Sigmoid colon (tissue), 7 donors: ENCODE results near the gene PMS2. TPM values are rescaled to one million over a fixed set of nuclear protein-coding genes. Genes with fewer than 3 reads are reported as not detected.

Source experiments
- DNase-seq: peaks from one replicate; pipeline ENCODE4 v3.0.0-alpha.2; 2019
- H3K27ac ChIP-seq, 4 donors: fragments of 200-600 bp; sonication (generic); one replicate each; pipeline ENCODE4 v1.5.1; 2016 to 2019; ENCODE audit warnings: mild to moderate bottlenecking in 1 of 4
- H3K27me3 ChIP-seq, 3 donors: fragments of 200-600 bp; sonication (generic); one replicate each; pipeline ENCODE4 v1.5.1; 2019; ENCODE audit warnings: mild to moderate bottlenecking in 1 of 3
- H3K36me3 ChIP-seq, 4 donors: fragments of 200-600 bp; sonication (generic); one replicate each; pipeline ENCODE4 v1.5.1; 2016 to 2019
- H3K4me1 ChIP-seq, 4 donors: fragments of 200-600 bp; sonication (generic); one replicate each; pipeline ENCODE4 v1.5.1; 2017 to 2019
- H3K4me3 ChIP-seq, 4 donors: fragments of 200-600 bp; sonication (generic); one replicate each; pipeline ENCODE4 v1.5.1; 2017 to 2019; ENCODE audit warnings: mild to moderate bottlenecking in 2 of 4, moderate library complexity in 1 of 4
- H3K9me3 ChIP-seq, 4 donors: fragments of 200-600 bp in 3 of 4; sonication (generic) in 3 of 4; one replicate each; pipeline versions ENCODE4 v1.5.1 to v1.6.1; 2013 to 2019
- CTCF ChIP-seq, 4 experiments: fragments of 450-650 bp in 3 of 4; fragments of 200-600 bp in 1 of 4; IDR thresholded peaks; one replicate each; pipeline ENCODE4 v1.5.1; 2016 to 2019; ENCODE audit warnings: antibody characterized with exemption in 4 of 4, mild to moderate bottlenecking in 3 of 4, moderate library complexity in 2 of 4
- EP300 ChIP-seq, 4 donors: sonication (generic); formaldehyde crosslinking; IDR thresholded peaks; one replicate each; pipeline ENCODE4 v1.6.1; 2017; ENCODE audit warnings: antibody characterized with exemption in 4 of 4
- POLR2A ChIP-seq, 2 donors: fragments of 450-650 bp; IDR thresholded peaks; one replicate each; pipeline ENCODE4 v1.6.1; 2016; ENCODE audit warnings: antibody characterized with exemption in 2 of 2, mild to moderate bottlenecking in 2 of 2, moderate library complexity in 2 of 2
- POLR2AphosphoS5 ChIP-seq, 4 donors: sonication (generic); formaldehyde crosslinking; IDR thresholded peaks; one replicate each; pipeline ENCODE4 v1.6.1; 2017; ENCODE audit warnings: antibody characterized with exemption in 4 of 4
- WGBS, 2 donors: extraction: QIAGEN DNeasy Blood & Tissue Kit; methylation state at CpG; one replicate each; pipeline ENCODE4 v1.1.7; 2013; 5-methylcytosine and 5-hydroxymethylcytosine counted together
- intact Hi-C: fragments of 100-400 bp; cut with DNase I; formaldehyde crosslinking; loops from one replicate; pipeline ENCODE4 v1.15.1; 2023
- polyA plus RNA-seq, 3 donors: library from polyadenylated mRNA; stranded (reverse); fragments of 200-250 nt; gene quantifications; one replicate each; pipeline ENCODE4 v1.2.3, GENCODE V29; 2013
- total RNA-seq, 4 donors: library from RNA; depleted of rRNA; stranded (reverse); fragments of >200 nt; gene quantifications; one replicate each; pipeline ENCODE4 v1.1.0, GENCODE V29; 2016
- donor health status: healthy with polysubstance abuse.
- donor health status: Bipolar disorder and iron deficiency.
- donor health status: healthy.

The PMS2 gene
- total and polyA plus RNA-seq, 7 donors, result 3.2 to 9.3 (median 7.4) TPM

GRCh38 chr7:6049780-6050179, 40.9 kb upstream of the PMS2 start:
- Histone ChIP-seq H3K4me1 (peaks cover 0 to under 1% (median 0%) of the 10 kb centered on the region in 4 donors), H3K27me3 (no peaks in the 10 kb centered on the region), H3K4me3 (no peak overlapping the region), H3K27ac (no peak overlapping the region), H3K36me3 (peaks cover 5 to 96% (median 29%) of the 10 kb centered on the region in 4 donors), H3K9me3 (no peaks in the 10 kb centered on the region)
- no peak for DNase-seq
- WGBS, 2 donors, result 85 to 88% methylated on average over 4 of the region's 4 CpGs
- intact Hi-C loops, result no loop called here
- TF ChIP-seq CTCF (IDR thresholded peaks at IDR 0.05), result no peak
- no peak for TF ChIP-seq EP300 (IDR thresholded peaks at IDR 0.05)
- no peak for TF ChIP-seq POLR2A (IDR thresholded peaks at IDR 0.05)

DNA sequence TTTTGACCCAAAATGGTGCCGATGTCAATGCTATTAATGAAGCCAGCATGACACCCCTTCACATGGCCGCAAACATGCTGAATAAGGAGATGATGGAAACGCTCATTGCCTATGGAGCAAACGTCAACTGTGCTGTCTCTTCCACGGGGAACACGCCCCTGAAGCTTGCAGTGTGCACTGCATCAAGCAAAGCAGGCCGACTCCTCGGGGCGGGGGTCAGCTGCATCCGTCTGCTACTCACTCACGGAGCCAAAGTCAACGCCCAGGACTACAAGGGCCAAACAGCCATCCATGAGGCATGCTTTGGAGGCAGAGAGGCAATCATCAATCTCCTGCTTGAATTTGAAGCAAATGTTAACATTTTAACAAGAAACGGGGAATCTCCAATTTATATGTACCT, 26.8 kb upstream of the PMS2 start:
- Histone ChIP-seq H3K27ac (no peak overlapping the region), H3K4me3 (no peak overlapping the region), H3K27me3 (no peaks in the 10 kb centered on the region), H3K36me3 (peaks cover 5 to 99% (median 34%) of the 10 kb centered on the region in 4 donors), H3K9me3 (no peaks in the 10 kb centered on the region), H3K4me1 (no peaks in the 10 kb centered on the region)
- DNase-seq, result no peak
- no peak for TF ChIP-seq EP300 (IDR thresholded peaks at IDR 0.05)
- no peak for TF ChIP-seq CTCF (IDR thresholded peaks at IDR 0.05)
- no peak for TF ChIP-seq POLR2AphosphoS5 (IDR thresholded peaks at IDR 0.05)
- WGBS, 2 donors, result 90 to 94% methylated on average over 13 of the region's 13 CpGs
- intact Hi-C loops, result no loop called here

DNA sequence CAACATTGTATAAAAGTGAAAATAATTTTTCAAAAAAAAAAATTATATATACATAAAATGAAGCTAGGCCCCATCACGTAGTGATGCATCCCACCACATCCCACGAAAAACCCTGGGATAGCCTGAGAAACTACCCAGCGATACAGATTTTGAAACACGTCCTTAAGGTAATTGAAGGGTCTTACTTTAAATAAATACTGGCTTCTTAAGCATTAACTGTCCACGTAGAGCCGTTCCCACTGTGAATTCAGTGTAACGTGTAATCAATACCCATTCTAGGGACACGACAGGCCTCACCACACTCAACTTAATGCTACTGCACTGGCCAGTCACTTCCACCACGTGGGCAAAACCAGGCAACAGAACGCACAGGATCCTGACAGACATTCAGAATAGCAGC, 26.3 kb upstream of the PMS2 start:
- no peak overlapping the region for H3K27ac ChIP-seq
- peaks cover 5 to 99% (median 29%) of the 10 kb centered on the region in 4 donors for H3K36me3 ChIP-seq
- no peaks in the 10 kb centered on the region for H3K4me1 ChIP-seq
- H3K9me3 ChIP-seq, result no peaks in the 10 kb centered on the region
- no peaks in the 10 kb centered on the region for H3K27me3 ChIP-seq
- no peak for DNase-seq
- WGBS, 2 donors, result 94 to 96% methylated on average over 10 of the region's 10 CpGs
- TF ChIP-seq POLR2A (IDR thresholded peaks at IDR 0.05), result no peak
- TF ChIP-seq POLR2AphosphoS5 (IDR thresholded peaks at IDR 0.05), result no peak
- no peak for TF ChIP-seq CTCF (IDR thresholded peaks at IDR 0.05)
- TF ChIP-seq EP300 (IDR thresholded peaks at IDR 0.05), result no peak
- no peak overlapping the region for H3K4me3 ChIP-seq
- intact Hi-C loops, result no loop called here

DNA sequence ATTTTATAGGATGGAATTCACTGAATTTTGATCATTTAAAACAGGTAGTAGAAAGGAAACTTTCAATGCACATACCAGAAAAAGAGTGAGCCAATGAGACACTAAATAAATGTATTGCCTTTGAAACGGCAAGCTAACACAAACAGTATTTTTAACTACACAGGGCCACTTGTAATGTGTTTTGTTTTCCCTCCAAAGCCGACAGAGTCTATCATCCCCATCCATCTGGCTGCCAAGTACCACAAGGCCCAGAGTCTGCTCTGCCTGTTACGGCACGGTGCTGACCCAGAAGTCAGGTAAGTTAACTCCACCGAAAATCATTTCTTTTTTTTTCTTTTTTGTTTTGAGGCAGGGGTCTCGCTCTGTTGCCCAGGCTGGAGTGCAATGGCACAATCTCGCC, 23.8 kb upstream of the PMS2 start:
- no peak overlapping the region for H3K4me3 ChIP-seq
- peaks cover 5 to 99% (median 25%) of the 10 kb centered on the region in 4 donors for H3K36me3 ChIP-seq
- intact Hi-C loops, result no loop called here
- no peaks in the 10 kb centered on the region for H3K27me3 ChIP-seq
- no peaks in the 10 kb centered on the region for H3K9me3 ChIP-seq
- DNase-seq, result no peak
- H3K4me1 ChIP-seq, result no peaks in the 10 kb centered on the region
- TF ChIP-seq CTCF (IDR thresholded peaks at IDR 0.05), result no peak
- TF ChIP-seq POLR2A (IDR thresholded peaks at IDR 0.05), result no peak
- TF ChIP-seq EP300 (IDR thresholded peaks at IDR 0.05), result no peak
- TF ChIP-seq POLR2AphosphoS5 (IDR thresholded peaks at IDR 0.05), result no peak
- WGBS, 2 donors, result 86 to 93% methylated on average over 7 of the region's 7 CpGs
- no peak overlapping the region for H3K27ac ChIP-seq

DNA sequence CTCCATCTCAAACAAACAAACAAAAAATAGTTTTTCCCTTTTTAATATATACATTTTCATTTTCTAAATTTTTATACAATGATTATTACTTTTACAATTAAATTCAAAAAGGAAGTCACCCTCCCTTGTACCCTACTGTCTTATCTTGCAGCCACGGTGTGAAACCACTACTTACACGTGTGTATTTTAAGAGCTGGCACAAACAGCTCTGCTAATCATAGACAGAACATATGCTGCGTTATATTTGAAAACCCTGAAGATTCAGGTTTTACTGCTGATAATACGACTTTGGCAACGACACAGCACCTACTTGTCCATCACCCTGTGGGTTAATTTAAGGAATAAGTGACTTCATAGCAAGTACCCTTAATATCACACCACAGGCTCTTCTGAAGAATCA, 23.3 kb upstream of the PMS2 start:
- intact Hi-C loops, result no loop called here

More for the DNA sequence above, 23.3 kb upstream of the PMS2 start:
- Histone ChIP-seq H3K27me3 (no peaks in the 10 kb centered on the region), H3K36me3 (peaks cover 5 to 99% (median 26%) of the 10 kb centered on the region in 4 donors), H3K4me1 (no peaks in the 10 kb centered on the region), H3K9me3 (no peaks in the 10 kb centered on the region), H3K27ac (no peak overlapping the region), H3K4me3 (no peak overlapping the region)
- 83 to 86% methylated on average over 5 of the region's 5 CpGs for WGBS, 2 donors
- no peak for DNase-seq
- TF ChIP-seq EP300 (IDR thresholded peaks at IDR 0.05), result no peak
- TF ChIP-seq POLR2AphosphoS5 (IDR thresholded peaks at IDR 0.05), result no peak
- TF ChIP-seq CTCF (IDR thresholded peaks at IDR 0.05), result no peak
- no peak for TF ChIP-seq POLR2A (IDR thresholded peaks at IDR 0.05)
